OCI-LY7 (cell line): Measurements from ENCODE around the gene PATJ. TPM values are rescaled to one million over a fixed set of nuclear protein-coding genes. Genes with fewer than 3 reads are reported as not detected.

Source experiments
- BruUV-seq: library from RNA; stranded (reverse); fragments of 400-500 nt; replicated peaks from 2 replicates; lab custom pipeline; 2021; lab: Mats Ljungman, UMichigan
- CTCF ChIA-PET: fragments of 300-600 bp; sonication (Branson Sonifier 250); formaldehyde crosslinking; loops from one replicate; lab custom pipeline; 2022; ENCODE audit warnings: antibody characterized with exemption; ENCODE audit not compliant: unreplicated experiment; lab: Charles Lee
- POLR2A ChIA-PET: fragments of 300-600 bp; sonication (Branson Sonifier 250); formaldehyde crosslinking; loops from one replicate; lab custom pipeline; 2022; ENCODE audit warnings: antibody characterized with exemption; lab: Charles Lee
- DNase-seq: peaks from one replicate; pipeline ENCODE4 v3.0.0-alpha.2; 2015; ENCODE audit warnings: low spot score
- H2AFZ ChIP-seq: fragments of 200-600 bp; sonication (generic), shearing (Covaris generic); 2 replicates; pipeline ENCODE4 v1.6.1; 2014; ENCODE audit warnings: mild to moderate bottlenecking, antibody characterized with exemption, low read length, moderate library complexity
- H3K27ac ChIP-seq: fragments of 200-600 bp; sonication (generic); 2 replicates; pipeline ENCODE4 v1.5.1; 2014; ENCODE audit warnings: mixed run types, low read depth, mild to moderate bottlenecking, moderate library complexity, low read length, inconsistent platforms; ENCODE audit not compliant: poor library complexity, severe bottlenecking
- H3K36me3 ChIP-seq: fragments of 200-600 bp; sonication (generic); 2 replicates; pipeline ENCODE4 v1.6.1; 2014; ENCODE audit warnings: mild to moderate bottlenecking, antibody characterized with exemption, low read length, moderate library complexity, mixed read lengths; ENCODE audit not compliant: insufficient read depth
- H3K4me1 ChIP-seq: fragments of 200-600 bp; sonication (generic); 2 replicates; pipeline ENCODE4 v1.5.1; 2014; ENCODE audit warnings: mild to moderate bottlenecking, low read length; ENCODE audit not compliant: insufficient read depth, poor library complexity, severe bottlenecking
- H3K4me2 ChIP-seq: fragments of 200-600 bp; sonication (generic); 2 replicates; pipeline ENCODE4 v1.6.1; 2014; ENCODE audit warnings: mild to moderate bottlenecking, low read length
- H3K4me3 ChIP-seq: fragments of 200-600 bp; sonication (generic); 2 replicates; pipeline ENCODE4 v1.5.1; 2014; ENCODE audit warnings: mild to moderate bottlenecking, low read depth, low read length; ENCODE audit not compliant: poor library complexity, severe bottlenecking
- H3K79me2 ChIP-seq: fragments of 200-600 bp; sonication (generic); 2 replicates; pipeline ENCODE4 v1.6.1; 2016; ENCODE audit warnings: low read depth, mild to moderate bottlenecking, low read length, moderate library complexity, mixed read lengths; ENCODE audit not compliant: insufficient read depth
- H3K9me2 ChIP-seq: fragments of 200-600 bp; sonication (generic); 2 replicates; pipeline ENCODE4 v1.6.1; 2016; ENCODE audit warnings: mild to moderate bottlenecking, low read length, mixed read lengths; ENCODE audit not compliant: insufficient read depth
- H3K9me3 ChIP-seq: fragments of 200-600 bp; sonication (generic); 2 replicates; pipeline ENCODE4 v1.6.1; 2014; ENCODE audit warnings: mild to moderate bottlenecking, mixed run types, low read length, mixed read lengths
- H4K20me1 ChIP-seq: fragments of 200-600 bp; sonication (generic); 2 replicates; pipeline ENCODE4 v1.6.1; 2014; ENCODE audit warnings: mild to moderate bottlenecking, antibody characterized with exemption, low read length, moderate library complexity, mixed read lengths; ENCODE audit not compliant: insufficient read depth
- EZH2phosphoT487 ChIP-seq: fragments of 200-600 bp; sonication (generic); IDR thresholded peaks from 2 replicates; pipeline ENCODE4 v1.6.1; 2018; ENCODE audit warnings: low read depth, borderline replicate concordance, mild to moderate bottlenecking, mixed run types, antibody characterized with exemption, low read length, moderate library complexity, mixed read lengths
- intact Hi-C: fragments of 100-400 bp; cut with micrococcal nuclease; formaldehyde crosslinking; loops from one replicate; pipeline ENCODE4 v1.10.0; 2022; ENCODE audit not compliant: unreplicated experiment
- total RNA-seq, 2 experiments: library from RNA; depleted of rRNA in 1 of 2; stranded (reverse); fragments of >200 nt in 1 of 2; shearing (Covaris generic) in 1 of 2; gene quantifications; 2 replicates each; pipeline ENCODE4 v1.2.3, GENCODE V29; 2014 to 2022
- TF ChIP-seq, protein P1 (sequence below): fragments of 200-600 bp; sonication (generic); conservative IDR thresholded peaks from 2 replicates; pipeline ENCODE4 v1.5.1; 2014; ENCODE audit warnings: mild to moderate bottlenecking, antibody characterized with exemption, low read length, moderate library complexity, mixed read lengths

Gene PATJ
- total RNA-seq, 2 experiments from 2014 or later: 0.95 to 4.0 TPM

DNA sequence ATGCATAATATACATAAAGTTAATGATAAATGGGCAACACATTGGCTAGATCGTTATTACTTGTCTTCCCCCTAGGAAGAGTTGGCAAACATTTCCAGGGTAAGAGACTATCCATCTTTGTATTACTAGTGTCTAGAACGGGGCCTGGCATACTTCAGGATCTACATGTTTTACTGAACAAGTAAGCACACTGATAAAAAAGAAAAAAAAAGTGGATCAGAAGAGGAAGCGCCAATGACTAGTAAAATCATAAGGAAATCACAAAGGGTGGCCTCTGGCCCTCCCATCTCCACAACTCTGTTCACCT lies 17.8 kb upstream of the PATJ start:
- no peaks in the 10 kb centered on the region for H3K9me2 ChIP-seq
- peaks cover 13% of the 10 kb centered on the region for H3K36me3 ChIP-seq
- peak overlapping the region; percentile 88 for H3K4me2 ChIP-seq
- no peaks in the 10 kb centered on the region for H3K9me3 ChIP-seq
- H3K4me3 ChIP-seq: peak overlapping the region; percentile 87
- peaks cover 48% of the 10 kb centered on the region for H3K79me2 ChIP-seq
- CTCF ChIA-PET: no interaction called here
- peaks cover 24% of the 10 kb centered on the region for H3K4me1 ChIP-seq
- peak overlapping the region; percentile 52 for H3K27ac ChIP-seq
- H2AFZ ChIP-seq: peak overlapping the region; percentile 98
- BruUV-seq: no TSS peak
- TF ChIP-seq EZH2phosphoT487: no peak
- TF ChIP-seq, protein P1, sequence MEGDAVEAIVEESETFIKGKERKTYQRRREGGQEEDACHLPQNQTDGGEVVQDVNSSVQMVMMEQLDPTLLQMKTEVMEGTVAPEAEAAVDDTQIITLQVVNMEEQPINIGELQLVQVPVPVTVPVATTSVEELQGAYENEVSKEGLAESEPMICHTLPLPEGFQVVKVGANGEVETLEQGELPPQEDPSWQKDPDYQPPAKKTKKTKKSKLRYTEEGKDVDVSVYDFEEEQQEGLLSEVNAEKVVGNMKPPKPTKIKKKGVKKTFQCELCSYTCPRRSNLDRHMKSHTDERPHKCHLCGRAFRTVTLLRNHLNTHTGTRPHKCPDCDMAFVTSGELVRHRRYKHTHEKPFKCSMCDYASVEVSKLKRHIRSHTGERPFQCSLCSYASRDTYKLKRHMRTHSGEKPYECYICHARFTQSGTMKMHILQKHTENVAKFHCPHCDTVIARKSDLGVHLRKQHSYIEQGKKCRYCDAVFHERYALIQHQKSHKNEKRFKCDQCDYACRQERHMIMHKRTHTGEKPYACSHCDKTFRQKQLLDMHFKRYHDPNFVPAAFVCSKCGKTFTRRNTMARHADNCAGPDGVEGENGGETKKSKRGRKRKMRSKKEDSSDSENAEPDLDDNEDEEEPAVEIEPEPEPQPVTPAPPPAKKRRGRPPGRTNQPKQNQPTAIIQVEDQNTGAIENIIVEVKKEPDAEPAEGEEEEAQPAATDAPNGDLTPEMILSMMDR: no peak
- no peaks in the 10 kb centered on the region for H4K20me1 ChIP-seq
- intact Hi-C loops: loop anchor here (2.0 to 10.0 kb wide), 2 partner anchors 648 to 1800 kb away; partner anchors contain the start of genes EFCAB7 and ITGB3BP
- DNase-seq: no peak
- POLR2A ChIA-PET: interaction anchor here (0.6 kb wide), 1 partner anchor 14 kb away, joined by 3 read pairs; no protein-coding TSS in a partner anchor

DNA sequence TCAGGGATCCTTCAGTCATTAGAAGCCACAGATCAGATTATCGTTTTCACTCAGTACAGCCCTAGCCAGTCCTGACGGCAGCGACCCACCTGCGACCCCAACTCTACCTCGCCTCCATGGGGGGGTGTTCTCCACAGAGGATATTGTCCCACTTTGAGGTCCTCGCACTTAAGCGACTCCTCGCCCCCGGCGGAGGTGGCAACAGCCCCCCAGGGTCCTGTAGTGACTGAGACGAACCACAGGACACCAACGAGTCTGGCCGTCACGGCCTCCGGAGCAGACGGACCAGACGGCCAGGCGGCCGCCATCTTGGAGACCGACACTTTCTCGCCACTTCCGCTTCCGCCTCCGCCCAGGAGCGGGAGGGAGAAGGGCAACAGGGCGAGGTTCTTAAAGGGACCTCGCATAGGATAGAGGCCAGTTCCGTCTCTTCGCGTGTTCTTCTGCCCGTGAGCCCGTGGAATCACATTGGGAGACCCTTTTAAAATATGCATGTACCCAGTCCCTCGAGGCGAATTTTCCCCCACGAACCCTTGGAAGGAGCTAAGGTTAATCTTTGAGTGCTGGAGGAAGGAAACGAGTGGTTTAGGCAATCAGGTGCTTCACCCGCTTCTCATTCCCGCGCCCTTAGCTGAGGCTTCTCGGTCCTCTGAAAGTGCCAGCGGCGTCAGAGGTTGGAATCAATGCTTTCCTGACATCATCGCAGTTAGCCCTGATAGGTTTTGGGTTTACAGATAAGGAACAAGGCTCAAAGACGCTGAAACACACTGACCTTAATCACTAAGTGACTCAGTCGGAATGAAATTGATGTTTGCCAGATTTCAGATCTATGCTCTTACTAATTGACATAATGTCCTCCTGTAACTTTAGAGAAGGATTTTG lies 17.2 kb upstream of the PATJ start, which contains the start of gene TM2D1:
Gene TM2D1, minus strand, starts transcription at position 329 of the 882 bp plus-strand sequence. Its CDS starts 21 bp downstream, at position 308.
- intact Hi-C loops: loop anchor here (2.0 to 10.0 kb wide), 2 partner anchors 648 to 1800 kb away; partner anchors contain the start of genes EFCAB7 and ITGB3BP
- peak; percentile 91 for DNase-seq
- peak within 1 kb of the TSS; percentile 98 for H2AFZ ChIP-seq
- TF ChIP-seq, protein P1: no peak
- no peak for TF ChIP-seq EZH2phosphoT487
- H3K9me2 ChIP-seq: no peaks in the 10 kb centered on the region
- H3K36me3 ChIP-seq: peaks cover 13% of the 10 kb centered on the region
- peak within 1 kb of the TSS; percentile 52 for H3K27ac ChIP-seq
- H3K9me3 ChIP-seq: no peaks in the 10 kb centered on the region
- ChIA-PET POLR2A (interaction anchor here (0.6 to 0.9 kb wide), 3 partner anchors 12 to 19 kb away, joined by 3 to 5 read pairs (median 4); no protein-coding TSS in a partner anchor), CTCF (no interaction called here)
- BruUV-seq: TSS peak; percentile 97
- H3K4me3 ChIP-seq: peak within 1 kb of the TSS; percentile 87
- H3K4me1 ChIP-seq: peaks cover 24% of the 10 kb centered on the region
- no peaks in the 10 kb centered on the region for H4K20me1 ChIP-seq
- H3K79me2 ChIP-seq: peaks cover 43% of the 10 kb centered on the region
- H3K4me2 ChIP-seq: peak within 1 kb of the TSS; percentile 88
